DMS 273 (cell line): ENCODE results near the gene STARD3.
"Not testable (repeated sequence)": the region's sequence is repeated elsewhere in the genome, so short reads cannot be mapped to it uniquely, and the experiment has no call there.

Source experiments
- DNase-seq: peaks from one replicate; lab custom pipeline; 2025; ENCODE audit not compliant: unreplicated experiment; lab: John Stamatoyannopoulos, UW

The STARD3 gene

GRCh38 chr17:39636927-39637736 lies at the start of gene STARD3:
TSS of gene STARD3 (plus strand) at chr17:39637144. CDS start at chr17:39653532, 16,388 bp downstream.
- peak; percentile 95 for DNase-seq

- not testable (repeated sequence) for DNase-seq
These were observed 46.8 kb upstream of the STARD3 start for GRCh38 chr17:39590180-39590579.

- peak; percentile 81 for DNase-seq
These were observed 44.7 kb upstream of the STARD3 start for GRCh38 chr17:39591958-39592954.

- DNase-seq: no peak
These were observed 43.6 kb upstream of the STARD3 start for GRCh38 chr17:39593371-39593770.

GRCh38 chr17:39595294-39595693 lies 41.6 kb upstream of the STARD3 start:
- peak; percentile 49 for DNase-seq

- peak; percentile 55 for DNase-seq
These were observed 40.9 kb upstream of the STARD3 start for GRCh38 chr17:39595928-39596510.

- peak; percentile 90 for DNase-seq
These were observed 40.2 kb upstream of the STARD3 start for GRCh38 chr17:39596543-39597267.

GRCh38 chr17:39597372-39598046 lies 39.4 kb upstream of the STARD3 start:
- peak; percentile 83 for DNase-seq

- DNase-seq: peak; percentile 59
These were observed 38.9 kb upstream of the STARD3 start for GRCh38 chr17:39598047-39598481.

- DNase-seq: peak; percentile 44
These were observed 38.3 kb upstream of the STARD3 start for GRCh38 chr17:39598630-39599003.

GRCh38 chr17:39599004-39599664 lies 37.8 kb upstream of the STARD3 start:
- peak; percentile 85 for DNase-seq

- peak; percentile 73 for DNase-seq
These were observed 37.2 kb upstream of the STARD3 start for GRCh38 chr17:39599665-39600231.

- no peak for DNase-seq
These were observed 36.5 kb upstream of the STARD3 start for GRCh38 chr17:39600288-39600996.

GRCh38 chr17:39600997-39601597 lies 35.8 kb upstream of the STARD3 start:
- DNase-seq: no peak

GRCh38 chr17:39601758-39602532 lies 35.0 kb upstream of the STARD3 start:
- peak; percentile 34 for DNase-seq

- DNase-seq: no peak
These were observed 34.2 kb upstream of the STARD3 start for GRCh38 chr17:39602533-39603303.
